Activated CD8-positive, alpha-beta memory T cell treated with anti-CD3 and anti-CD28 coated beads, Interleukin-2, amount 50 U/mL, for 24 hours (primary cell): ENCODE data around the gene MRGPRG.

Source experiments
- DNase-seq: peaks from one replicate; pipeline ENCODE4 v3.0.0-alpha.2; 2020; ENCODE audit errors: extremely low read depth

Gene MRGPRG

GRCh38 chr11:3225826-3226750 is 7.5 kb upstream of the MRGPRG start:
- DNase-seq: no peak

GRCh38 chr11:3225159-3225758 is 6.6 kb upstream of the MRGPRG start:
- DNase-seq: no peak

- DNase-seq: no peak
Measured at GRCh38 chr11:3224401-3225057, 5.9 kb upstream of the MRGPRG start.

- DNase-seq: no peak
Measured at GRCh38 chr11:3223932-3224381, 5.3 kb upstream of the MRGPRG start.

GRCh38 chr11:3222941-3223915 is 4.6 kb upstream of the MRGPRG start:
- no peak for DNase-seq

- DNase-seq: no peak
Measured at GRCh38 chr11:3222003-3222855, 3.6 kb upstream of the MRGPRG start.

- no peak for DNase-seq
Measured at GRCh38 chr11:3221408-3222002, 2.9 kb upstream of the MRGPRG start.

- DNase-seq: no peak
Measured at GRCh38 chr11:3220521-3221407, 2.2 kb upstream of the MRGPRG start.

- no peak for DNase-seq
Measured at GRCh38 chr11:3220101-3220500, 1.5 kb upstream of the MRGPRG start.

GRCh38 chr11:3219281-3219892 is 774 bp upstream of the MRGPRG start:
- DNase-seq: no peak

GRCh38 chr11:3217818-3218482 is 663 bp downstream of the MRGPRG start:
- DNase-seq: no peak

- DNase-seq: no peak
Measured at GRCh38 chr11:3216027-3216525, 2.5 kb downstream of the MRGPRG start.

GRCh38 chr11:3215346-3216026 is 3.1 kb downstream of the MRGPRG start:
- DNase-seq: no peak

- DNase-seq: no peak
Measured at GRCh38 chr11:3214420-3214699, 4.3 kb downstream of the MRGPRG start.

- DNase-seq: no peak
Measured at GRCh38 chr11:3213659-3214419, 4.8 kb downstream of the MRGPRG start.

GRCh38 chr11:3208272-3208671 is 10.3 kb downstream of the MRGPRG start:
- no peak for DNase-seq
